ENCODE results near the gene PDGFB.
A peak's percentile ranks its signal among the peaks of the same experiment; 100 is the strongest.

The PDGFB gene

GRCh38 chr22:39194098-39194497, 50.7 kb downstream of the PDGFB start:
- DNase-seq: no peak

GRCh38 chr22:39188809-39189208, 56.0 kb downstream of the PDGFB start:
- DNase-seq: no peak

DNA sequence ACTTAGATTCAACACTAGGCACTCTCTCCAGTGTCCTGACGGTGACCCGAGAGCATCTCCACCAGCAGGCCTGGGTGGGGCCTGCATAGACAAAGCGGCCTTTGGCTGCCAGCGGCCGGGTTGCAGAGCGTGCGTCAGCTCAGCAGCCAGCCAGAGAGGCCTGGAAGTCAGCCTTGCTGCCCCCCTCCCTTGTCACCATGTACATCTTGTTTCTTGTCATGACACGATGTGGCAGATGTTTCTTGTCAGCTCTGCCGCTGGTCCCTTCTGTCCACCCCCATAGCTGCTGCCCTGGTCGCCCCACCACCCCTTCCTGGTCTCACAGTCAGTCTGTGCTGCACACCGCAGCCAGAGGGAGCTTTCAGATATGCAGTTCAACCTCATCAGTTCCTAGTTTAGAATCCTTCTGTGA, 59.2 kb downstream of the PDGFB start:
- no peak for DNase-seq

DNA sequence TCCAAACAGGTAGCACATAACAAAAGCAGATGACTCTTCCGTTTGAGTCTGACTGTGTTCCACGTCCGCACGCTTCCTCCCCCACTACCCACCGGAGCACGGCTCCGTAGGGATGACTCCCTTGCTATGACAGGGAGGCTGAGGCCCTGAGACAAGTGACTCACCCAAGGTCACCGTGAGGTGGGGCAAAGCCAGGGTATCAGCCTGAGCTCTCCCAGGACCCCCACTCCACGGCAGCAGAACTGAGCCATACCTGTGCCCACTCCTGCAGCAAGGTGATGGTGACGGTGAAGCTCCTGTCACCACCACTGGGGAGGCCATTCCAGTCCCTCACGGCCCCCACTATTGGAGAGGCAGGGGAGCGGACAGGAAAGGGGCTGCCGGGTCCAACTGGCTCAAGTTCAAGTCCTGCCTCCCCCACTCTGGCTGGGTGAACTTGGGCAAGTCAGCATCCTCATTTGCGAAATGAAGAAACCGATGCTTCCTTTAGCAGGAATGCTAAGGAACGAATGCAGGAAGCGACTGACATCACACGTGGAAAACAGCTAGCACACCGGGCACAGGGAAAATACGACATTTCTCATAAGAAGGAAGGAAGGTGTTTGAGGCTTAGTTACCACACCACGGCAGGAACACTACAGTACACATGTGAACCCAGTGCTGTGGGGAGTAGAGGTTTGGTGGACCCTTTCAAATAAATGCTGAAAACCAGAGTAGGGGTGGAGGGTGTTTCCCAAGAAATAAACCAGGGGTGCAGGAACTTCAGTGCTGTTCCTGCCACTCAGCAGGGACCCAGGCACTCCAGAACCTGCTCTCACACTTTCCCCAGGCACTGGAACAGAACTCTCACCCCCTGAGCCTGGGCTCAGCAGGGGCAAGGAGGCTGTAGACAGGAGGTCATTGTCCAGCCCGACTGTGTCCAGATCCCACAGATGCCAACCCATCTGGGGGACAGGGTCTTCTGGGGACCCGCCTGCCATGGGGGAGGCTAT, 59.9 kb downstream of the PDGFB start:
- peak; percentile 79 for DNase-seq

GRCh38 chr22:39183991-39184585, 60.7 kb downstream of the PDGFB start:
- peak; percentile 65 for DNase-seq

DNA sequence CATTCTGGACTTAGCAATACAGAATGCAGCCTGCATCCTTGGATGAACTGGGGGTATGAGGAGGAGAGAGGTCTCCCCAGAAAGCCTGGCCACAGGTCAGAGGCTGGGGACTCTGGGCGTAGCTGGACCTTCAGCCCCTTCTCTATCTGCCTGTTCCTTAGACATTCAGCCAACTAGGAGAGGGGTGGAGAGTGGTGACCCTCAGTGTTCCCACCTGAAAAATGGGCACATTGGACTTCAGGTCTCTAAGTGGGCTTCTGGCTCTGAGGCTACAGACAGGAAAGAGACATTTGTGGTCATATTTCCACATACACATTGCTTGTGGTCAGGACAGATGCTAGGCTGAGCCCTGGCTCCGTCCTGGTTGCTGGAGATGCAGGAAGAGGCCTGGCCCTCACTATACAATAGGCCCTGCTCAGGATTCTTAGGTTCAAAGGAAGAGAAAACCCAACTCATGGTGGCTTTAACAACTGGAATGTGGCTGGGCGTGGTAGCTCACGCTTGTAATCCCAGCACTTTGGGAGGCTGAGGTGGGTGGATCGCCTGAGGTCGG, 62.2 kb downstream of the PDGFB start:
- no peak for DNase-seq

GRCh38 chr22:39181778-39182177, 63.0 kb downstream of the PDGFB start:
- DNase-seq: no peak

- DNase-seq: no peak
Observed at GRCh38 chr22:39181356-39181755, 63.4 kb downstream of the PDGFB start.

GRCh38 chr22:39179841-39180335, 64.9 kb downstream of the PDGFB start:
- no peak for DNase-seq

- DNase-seq: no peak
Observed at GRCh38 chr22:39179401-39179827, 65.4 kb downstream of the PDGFB start.

DNA sequence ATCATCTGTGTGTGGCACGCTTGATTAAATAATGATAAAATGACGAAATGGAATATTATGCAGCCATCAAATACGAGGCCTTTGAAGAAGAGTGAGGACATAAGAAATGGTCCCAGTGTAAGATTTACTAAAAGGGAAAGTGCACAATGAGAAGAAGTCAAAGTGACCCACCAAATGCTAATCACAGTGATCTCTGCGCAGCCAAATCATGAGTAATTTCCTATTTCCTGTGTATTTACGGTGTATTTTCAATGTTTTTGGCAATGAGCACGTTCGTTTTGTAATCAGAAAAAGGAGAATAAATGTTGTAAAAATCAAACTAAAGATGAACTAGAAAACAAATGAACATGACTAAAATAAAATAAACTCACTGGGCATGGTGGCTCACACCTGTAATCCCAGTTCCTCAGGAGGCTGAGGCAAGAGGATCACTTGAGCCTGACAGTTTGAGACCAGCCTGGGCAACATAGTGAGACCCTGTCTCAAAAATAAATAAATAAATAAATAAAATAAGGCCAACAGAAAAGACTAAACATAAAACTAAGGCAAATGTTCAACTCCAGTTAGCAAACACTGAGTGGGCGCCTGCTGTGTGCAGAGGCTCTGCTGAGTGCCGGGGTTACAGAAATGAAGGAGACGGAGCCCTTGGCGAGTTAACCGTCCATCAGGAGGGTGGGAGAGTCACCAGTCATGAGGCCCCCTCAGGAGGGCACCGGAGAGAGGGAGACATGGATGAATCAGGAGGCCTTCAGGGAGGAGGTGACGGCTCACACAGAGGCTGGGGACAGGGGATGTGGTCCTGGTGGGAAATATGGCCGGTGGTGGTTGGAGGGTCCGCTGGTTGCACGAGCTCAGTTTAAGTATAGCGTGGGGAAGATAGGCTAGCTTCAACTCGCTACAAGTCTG, 66.3 kb downstream of the PDGFB start:
- DNase-seq: no peak

- DNase-seq: no peak
Observed at GRCh38 chr22:39177791-39178190, 67.0 kb downstream of the PDGFB start.

GRCh38 chr22:39177456-39177775, 67.4 kb downstream of the PDGFB start:
- DNase-seq: no peak

DNA sequence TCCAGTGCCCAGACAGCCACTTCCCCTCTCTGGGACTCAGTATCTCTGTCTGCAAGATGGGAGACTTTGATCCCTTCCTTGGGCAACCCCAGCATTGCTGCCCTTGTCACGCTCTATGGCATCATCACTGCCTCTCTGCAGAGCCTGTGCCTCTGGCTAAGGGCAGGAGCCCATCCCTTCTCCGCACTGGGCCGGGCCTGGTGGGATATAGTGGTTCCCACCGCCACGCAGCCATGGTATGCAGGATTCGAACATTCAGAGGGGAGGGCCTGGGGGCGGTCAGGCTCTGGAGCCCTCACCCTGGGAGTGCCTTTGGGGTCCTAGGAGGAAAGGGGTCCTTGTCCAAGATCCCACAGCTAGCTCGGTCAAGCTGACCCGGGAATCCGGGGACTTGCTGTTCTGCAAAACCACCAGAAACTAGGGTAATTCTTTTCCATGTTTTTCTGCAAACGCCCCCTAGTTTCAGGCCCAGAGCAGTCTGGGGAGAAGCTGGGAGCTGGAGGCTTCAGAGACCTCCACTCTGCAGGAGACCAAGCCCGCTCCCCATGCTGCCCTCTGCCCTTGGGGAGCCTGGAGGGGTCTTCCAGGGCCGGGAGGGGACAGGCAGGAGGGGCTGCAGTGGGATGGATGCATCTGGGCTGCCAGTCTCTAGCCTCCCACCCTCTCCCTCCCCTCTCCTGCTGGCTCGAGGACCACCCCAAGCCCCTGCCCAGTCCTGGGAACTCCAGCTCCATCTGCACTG, 67.9 kb downstream of the PDGFB start:
- DNase-seq: no peak

- DNase-seq: peak; percentile 45
Observed at GRCh38 chr22:39176143-39176713, 68.6 kb downstream of the PDGFB start.

GRCh38 chr22:39175353-39176142, 69.2 kb downstream of the PDGFB start:
- DNase-seq: peak; percentile 4

DNA sequence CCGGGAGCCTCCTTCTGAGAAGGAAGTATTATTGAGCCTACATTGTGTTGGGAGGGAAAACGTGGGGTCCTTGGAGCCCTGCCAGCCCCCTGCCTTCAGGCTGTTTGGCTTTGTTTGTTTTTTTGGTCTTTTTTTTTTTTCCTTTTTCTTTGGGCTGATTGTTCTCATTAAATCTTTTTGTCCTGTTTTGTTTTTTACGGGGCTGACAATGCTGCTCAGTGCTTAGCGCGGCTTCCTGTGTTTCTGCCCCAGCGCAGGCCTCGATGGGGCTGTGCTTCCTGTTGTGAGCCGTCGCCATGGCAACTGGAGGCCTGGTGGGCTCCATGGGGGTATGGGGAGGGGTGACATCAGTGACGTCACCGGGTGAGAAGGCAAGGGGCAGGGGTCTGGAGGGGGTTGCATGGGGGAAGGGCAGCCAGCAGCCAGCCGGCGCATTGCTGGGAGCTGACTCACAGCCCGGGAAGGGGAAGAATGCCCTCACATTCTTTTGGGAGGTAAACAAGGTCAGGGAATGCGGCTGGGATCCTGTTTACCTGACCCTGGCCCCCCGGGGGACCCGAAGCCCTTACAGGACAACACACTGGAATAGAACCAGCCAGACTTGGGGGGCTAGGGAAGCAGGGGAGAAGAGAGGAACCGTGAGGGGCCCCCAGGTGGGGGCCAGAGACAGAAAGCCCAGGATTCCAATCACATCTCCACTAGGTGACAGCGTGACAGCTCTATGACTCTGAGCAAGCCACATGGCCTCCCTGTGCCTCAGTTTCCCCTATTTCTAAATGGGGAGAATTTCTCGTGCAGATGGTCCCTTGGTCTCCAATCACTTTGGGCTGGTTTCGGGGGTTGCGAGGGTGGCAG, 70.1 kb downstream of the PDGFB start:
- peak; percentile 63 for DNase-seq

GRCh38 chr22:39173787-39174497, 70.8 kb downstream of the PDGFB start:
- DNase-seq: peak; percentile 50

Data from kidney glomerular epithelial cell (primary cell).